D721Med (cell line): ENCODE measurements around the gene CCL27.

Experiments used
- DNase-seq: peaks from one replicate; pipeline ENCODE4 v3.0.0; 2011; ENCODE audit warnings: low spot score; ENCODE audit not compliant: insufficient read length
- FAIRE-seq: peaks from 2 replicates; lab custom pipeline; 2011; peaks lifted over from hg19 to GRCh38; lab: Jason Lieb, UNC
- CTCF ChIP-seq: IDR thresholded peaks from 2 replicates; pipeline ENCODE4 v1.5.1; 2012; ENCODE audit warnings: mild to moderate bottlenecking, control low read depth; ENCODE audit not compliant: insufficient read depth; ENCODE audit errors: missing control alignments

Gene CCL27

DNA sequence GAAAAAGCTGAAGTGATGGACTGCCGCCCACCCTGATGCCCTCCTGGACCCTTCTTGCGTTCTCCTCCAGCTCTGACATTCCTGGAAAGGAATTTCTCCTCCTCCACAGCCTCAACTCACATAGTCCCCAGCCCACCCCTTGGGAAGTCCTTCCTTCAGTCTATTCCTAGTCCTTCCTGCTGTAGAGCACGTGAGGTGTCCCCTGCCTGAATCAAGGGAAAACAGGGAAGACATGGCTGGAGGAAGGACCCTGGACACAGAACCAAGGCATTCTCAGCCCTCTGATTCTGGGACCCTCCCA, 37.3 kb downstream of the CCL27 start:
- TF ChIP-seq CTCF, result no peak
- DNase-seq (no peak), FAIRE-seq (no peak)

GRCh38 chr9:34624475-34625185, 37.8 kb downstream of the CCL27 start:
- DNase-seq (no peak), FAIRE-seq (no peak)
- TF ChIP-seq CTCF, result no peak

- TF ChIP-seq CTCF, result no peak
- DNase-seq (no peak), FAIRE-seq (no peak)
These were observed 38.9 kb downstream of the CCL27 start for GRCh38 chr9:34623374-34624235.

DNA sequence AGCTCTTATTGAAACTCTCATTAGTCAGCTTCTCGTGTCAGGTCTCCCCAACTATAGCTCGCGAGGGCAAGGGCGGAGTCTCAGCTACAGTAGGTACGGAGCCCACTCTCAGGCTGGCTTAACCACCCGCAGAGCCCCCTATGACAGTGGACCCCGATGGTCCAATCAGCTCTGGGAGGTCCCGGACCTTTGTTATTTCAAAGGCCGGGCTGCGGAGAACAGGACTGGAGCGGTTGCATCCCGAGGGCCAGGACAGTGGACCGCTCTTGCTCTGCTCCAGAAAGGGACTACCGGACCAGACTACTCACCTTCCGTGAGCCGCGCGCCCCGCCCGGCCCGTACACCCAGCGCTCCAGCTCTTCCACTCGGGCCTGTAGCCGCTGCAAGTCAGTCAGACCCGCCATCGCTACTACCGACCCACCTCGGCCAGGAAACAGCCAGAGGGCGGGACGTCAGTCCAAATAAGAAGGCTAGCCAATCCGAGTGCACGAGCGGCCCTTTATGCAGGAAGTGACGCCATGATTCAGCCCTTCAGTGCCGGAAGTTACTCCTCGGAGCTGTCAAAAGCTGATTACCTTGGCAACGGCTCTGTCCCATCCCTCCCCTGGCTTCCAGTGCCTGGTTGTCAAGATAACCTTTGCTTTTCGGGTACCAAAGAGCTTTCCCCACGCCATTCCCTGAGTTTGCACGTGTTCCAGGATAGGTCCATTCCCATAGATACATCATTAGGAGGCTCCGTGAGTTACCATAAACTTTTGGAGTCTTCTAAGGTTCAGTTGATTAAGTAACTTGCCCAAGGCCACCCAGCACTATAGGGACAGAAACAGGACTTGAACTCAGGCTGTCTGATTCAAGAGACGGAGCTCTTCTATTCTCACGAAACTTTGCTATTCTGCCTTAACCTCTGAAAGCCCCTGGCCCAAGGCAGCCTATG, 42.1 kb downstream of the CCL27 start, which contains the start of gene DCTN3:
Gene DCTN3, minus strand, starts transcription at position 435 of the 934 bp plus-strand sequence. Its CDS starts 31 bp downstream, at position 404.
- DNase-seq (peak; percentile 96), FAIRE-seq (peak; percentile 88)
- TF ChIP-seq CTCF, result no peak

DNA sequence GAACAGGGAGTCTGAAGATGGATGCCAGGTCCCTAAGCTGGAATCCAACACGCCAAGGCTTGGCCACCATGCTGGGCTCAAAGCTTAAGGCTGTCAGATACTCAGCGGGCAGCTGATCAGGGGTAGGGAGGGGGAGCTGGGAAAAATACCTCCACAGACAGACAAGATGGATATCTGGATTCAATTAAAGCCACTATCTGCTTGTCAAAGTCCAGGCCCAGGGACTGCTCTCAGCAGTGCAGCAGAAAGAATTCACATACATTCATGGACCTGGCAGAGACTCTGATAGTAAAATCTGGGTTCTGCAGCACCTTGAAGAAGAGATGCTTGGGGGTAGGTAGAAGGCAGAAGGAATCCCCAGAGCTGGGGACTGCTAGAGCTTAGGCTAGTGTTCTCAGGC, 47.3 kb downstream of the CCL27 start:
- FAIRE-seq (no peak), DNase-seq (no peak)
- no peak for TF ChIP-seq CTCF

- DNase-seq (no peak), FAIRE-seq (no peak)
- peak; percentile 82 for TF ChIP-seq CTCF
These were observed 49.6 kb downstream of the CCL27 start for GRCh38 chr9:34612788-34613390.
